ENCODE results near the gene SSNA1.

SSNA1 gene

GRCh38 chr9:137185921-137186320 is 2.6 kb upstream of the SSNA1 start:
- no peak for DNase-seq

- no peak for DNase-seq
Measured at GRCh38 chr9:137186385-137186784, 2.1 kb upstream of the SSNA1 start.

DNA sequence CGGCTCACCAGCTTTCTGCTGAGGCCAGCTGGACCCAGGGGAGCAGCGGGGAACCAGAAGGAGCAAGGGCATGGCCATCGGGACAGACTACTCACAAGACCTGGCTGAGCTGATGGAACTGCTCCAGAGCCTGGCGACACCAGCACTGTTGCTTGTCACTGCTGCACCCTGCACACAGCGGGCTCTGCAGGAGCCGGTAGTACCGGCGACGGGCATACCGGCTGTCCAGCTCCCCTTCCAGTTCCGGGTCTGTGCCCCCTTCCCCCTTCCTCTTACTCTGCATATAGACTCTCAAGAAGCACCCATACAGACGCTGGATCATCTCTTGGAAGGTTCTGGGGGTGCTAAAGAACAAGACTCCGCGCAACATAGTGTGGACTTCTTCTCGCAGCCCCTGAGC is 1.1 kb upstream of the SSNA1 start:
- no peak for DNase-seq

DNA sequence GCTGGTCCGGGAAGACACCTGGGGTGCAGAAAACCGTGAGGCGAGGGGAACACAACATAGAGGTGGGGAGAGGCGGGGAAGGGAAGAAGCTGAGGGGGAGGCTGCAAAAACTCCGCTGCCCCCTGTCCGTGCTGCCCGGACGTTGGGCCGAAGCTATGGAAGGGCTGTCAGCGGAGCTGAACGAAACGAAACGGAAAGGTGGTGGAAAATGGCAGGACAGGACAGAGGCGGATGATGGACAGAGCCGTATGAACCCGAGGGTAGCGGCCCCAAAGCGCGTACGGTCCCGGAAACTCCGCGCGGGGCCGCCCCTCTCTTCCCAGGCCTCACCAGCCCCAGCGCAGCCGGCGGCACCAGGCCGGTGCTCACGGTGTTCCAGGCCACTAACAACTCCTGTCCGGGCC is 388 bp upstream of the SSNA1 start:
- peak; percentile 7 for DNase-seq

- no peak for DNase-seq
Measured at GRCh38 chr9:137189297-137190295, 1.1 kb downstream of the SSNA1 start.

- no peak for DNase-seq
Measured at GRCh38 chr9:137190315-137190856, 1.9 kb downstream of the SSNA1 start.

- DNase-seq = no peak
Measured at GRCh38 chr9:137191245-137191644, 2.8 kb downstream of the SSNA1 start.

GRCh38 chr9:137191691-137192447 is 3.4 kb downstream of the SSNA1 start:
- DNase-seq = no peak

DNA sequence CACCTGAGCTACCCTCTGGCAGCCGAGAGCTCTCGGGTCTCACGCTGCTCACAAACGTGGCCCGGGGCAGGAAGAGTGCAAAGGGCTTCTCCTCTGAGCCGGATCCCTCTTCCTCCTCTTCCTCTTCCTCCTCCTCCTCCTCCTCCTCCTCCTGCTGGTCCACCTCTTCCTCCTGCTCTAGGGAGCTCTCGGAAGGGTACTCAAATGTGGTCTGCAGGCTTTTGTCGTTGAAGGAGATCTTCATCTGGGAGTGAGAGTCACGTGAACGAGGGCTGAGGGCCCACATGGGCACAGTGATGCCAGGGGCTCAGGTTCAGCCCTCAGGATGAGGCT is 3.9 kb downstream of the SSNA1 start:
- DNase-seq = no peak

DNA sequence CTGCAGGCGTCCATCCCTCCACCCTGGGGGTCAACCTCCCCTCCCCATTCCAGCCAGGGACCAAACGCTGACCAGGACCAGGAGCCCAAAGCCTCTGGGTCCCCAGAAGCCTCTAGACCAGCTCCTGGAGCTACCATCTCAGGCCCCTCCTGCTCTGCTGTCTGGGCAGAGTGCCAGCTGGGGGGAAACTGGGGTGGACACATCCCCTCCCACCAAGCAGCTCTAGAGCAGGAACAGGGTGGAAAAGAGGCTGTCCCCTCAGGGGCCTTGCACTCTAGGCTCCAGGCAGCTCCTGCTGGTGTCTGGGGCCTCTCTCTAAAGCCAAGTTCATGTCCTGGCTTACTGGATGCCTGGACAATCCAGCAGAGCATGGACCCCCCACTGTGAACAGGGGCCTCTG is 4.4 kb downstream of the SSNA1 start:
- no peak for DNase-seq

GRCh38 chr9:137193771-137194170 is 5.3 kb downstream of the SSNA1 start:
- DNase-seq = no peak

DNA sequence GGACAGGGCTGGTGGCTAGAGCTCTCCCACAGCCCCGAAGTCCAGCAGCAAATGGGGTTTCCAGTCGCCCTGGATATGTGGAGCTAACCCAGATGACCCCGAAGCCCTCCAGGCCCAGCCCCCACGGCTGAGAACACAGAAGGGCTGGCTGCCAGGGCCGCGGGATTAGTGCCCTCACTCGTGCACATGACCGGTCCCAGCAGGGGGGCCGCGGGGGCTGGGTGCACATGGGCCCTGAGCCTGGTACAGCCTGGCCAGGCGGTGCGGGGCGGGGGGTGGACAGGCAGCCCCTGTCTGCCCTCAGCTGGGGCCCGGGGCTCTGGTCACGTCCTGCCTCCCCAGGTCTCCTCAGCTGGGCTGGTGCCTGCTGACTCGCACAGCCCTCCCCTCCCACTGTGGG is 5.9 kb downstream of the SSNA1 start:
- no peak for DNase-seq

- no peak for DNase-seq
Measured at GRCh38 chr9:137194909-137195308, 6.4 kb downstream of the SSNA1 start.

- no peak for DNase-seq
Measured at GRCh38 chr9:137195525-137196220, 7.2 kb downstream of the SSNA1 start.

GRCh38 chr9:137198051-137198901 is 9.8 kb downstream of the SSNA1 start:
- DNase-seq = no peak

- no peak for DNase-seq
Measured at GRCh38 chr9:137198902-137199283, 10.4 kb downstream of the SSNA1 start.

DNA sequence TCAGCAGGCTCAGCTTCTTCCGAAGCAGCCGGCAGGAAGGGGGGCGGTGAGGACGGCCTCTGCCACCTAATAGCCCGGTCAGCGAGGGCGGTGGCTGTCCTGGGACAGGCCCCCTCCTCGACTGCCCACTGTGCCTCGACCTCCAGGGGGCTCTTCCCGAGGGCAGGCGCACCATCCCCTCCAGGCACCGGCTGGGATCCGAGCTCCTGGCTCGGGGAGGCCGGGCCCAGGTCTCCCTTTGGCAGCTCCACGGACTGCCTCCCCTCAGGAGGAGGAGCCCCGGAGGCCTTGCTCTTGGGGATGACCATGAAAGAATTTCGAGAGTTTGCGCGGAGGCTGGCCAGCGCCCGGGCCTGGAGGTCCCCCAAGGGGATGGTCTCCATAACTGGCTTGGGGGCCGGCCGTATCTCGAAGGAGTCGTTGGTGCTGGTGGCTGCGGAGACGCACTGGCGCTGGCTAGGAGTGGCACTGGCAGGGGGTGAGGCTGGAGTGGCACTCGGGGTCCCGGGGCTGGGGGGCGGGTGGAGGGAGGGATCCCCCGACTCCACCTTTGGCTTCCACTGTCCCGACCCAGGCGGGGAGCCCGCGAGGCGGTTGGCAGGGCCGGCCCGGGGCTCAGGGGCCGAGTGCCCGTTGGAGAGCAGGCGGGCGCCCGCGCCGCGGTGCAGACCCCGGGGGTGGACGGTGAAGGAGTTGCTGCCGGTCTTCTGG is 11.1 kb downstream of the SSNA1 start:
- DNase-seq = no peak

- peak; percentile 100 for DNase-seq
Measured at GRCh38 chr9:137200311-137201204, 12.1 kb downstream of the SSNA1 start, which contains the start of gene TPRN. TPRN (minus strand) TSS chr9:137200741; CDS start chr9:137200711, 30 bp downstream.

GRCh38 chr9:137201205-137201868 is 12.9 kb downstream of the SSNA1 start:
- no peak for DNase-seq

DNA sequence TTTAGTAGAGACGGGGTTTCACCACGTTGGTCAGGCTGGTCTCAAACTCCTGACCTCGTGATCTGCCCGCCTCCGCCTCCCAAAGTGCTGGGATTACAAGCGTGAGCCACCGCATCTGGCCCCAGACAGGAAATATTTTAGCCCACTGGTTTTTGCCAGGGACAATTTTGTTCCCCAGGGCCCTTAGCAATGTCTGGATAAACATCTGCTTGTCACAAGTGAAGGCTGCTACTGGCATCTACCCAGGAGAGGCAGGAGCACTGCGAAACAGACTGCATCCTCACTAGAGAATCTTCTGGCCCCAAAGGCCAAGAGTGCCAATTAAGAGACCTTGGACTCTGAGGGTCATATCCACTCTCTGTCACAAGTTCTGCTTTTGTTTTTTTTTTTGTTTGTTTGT is 14.5 kb downstream of the SSNA1 start:
- no peak for DNase-seq
